AML-193 (cell line): Measurements from ENCODE around the gene LSM3.
A peak's percentile ranks its signal among the peaks of the same experiment; 100 is the strongest.
"Not testable (repeated sequence)": the region's sequence is repeated elsewhere in the genome, so short reads cannot be mapped to it uniquely, and the experiment has no call there.

Experiments used
- DNase-seq, 2 experiments: peaks; one replicate each; lab custom pipeline; 2025; lab: John Stamatoyannopoulos, UW

Gene LSM3

GRCh38 chr3:14222457-14222856, 43.8 kb downstream of the LSM3 start:
- DNase-seq: no peak

GRCh38 chr3:14222900-14223594, 44.4 kb downstream of the LSM3 start:
- DNase-seq: no peak

GRCh38 chr3:14223595-14223994, 45.0 kb downstream of the LSM3 start:
- no peak for DNase-seq

GRCh38 chr3:14224895-14225294, 46.3 kb downstream of the LSM3 start:
- no peak for DNase-seq

- peak; percentile 34 to 43 for DNase-seq
These were observed 46.8 kb downstream of the LSM3 start for GRCh38 chr3:14225421-14225820.

- DNase-seq: not testable (repeated sequence)
These were observed 47.7 kb downstream of the LSM3 start for GRCh38 chr3:14226351-14226750.

GRCh38 chr3:14227856-14228255, 49.2 kb downstream of the LSM3 start:
- no peak for DNase-seq

GRCh38 chr3:14228681-14229470, 50.3 kb downstream of the LSM3 start:
- peak; percentile 8 to 23 for DNase-seq

GRCh38 chr3:14229695-14230094, 51.1 kb downstream of the LSM3 start:
- not testable (repeated sequence) for DNase-seq

- DNase-seq: no peak
These were observed 52.1 kb downstream of the LSM3 start for GRCh38 chr3:14230729-14231128.

GRCh38 chr3:14231145-14231990, 52.8 kb downstream of the LSM3 start:
- DNase-seq: peak in 1 of 2 experiments; percentile 5

- no peak for DNase-seq
These were observed 53.4 kb downstream of the LSM3 start for GRCh38 chr3:14231998-14232501.

GRCh38 chr3:14234251-14235002, 55.8 kb downstream of the LSM3 start:
- DNase-seq: no peak

- no peak for DNase-seq
These were observed 56.6 kb downstream of the LSM3 start for GRCh38 chr3:14235003-14235911.

- DNase-seq: no peak
These were observed 57.3 kb downstream of the LSM3 start for GRCh38 chr3:14235912-14236295.

- no peak for DNase-seq
These were observed 58.3 kb downstream of the LSM3 start for GRCh38 chr3:14236902-14237301.

- DNase-seq: no peak
These were observed 58.8 kb downstream of the LSM3 start for GRCh38 chr3:14237457-14237856.

- DNase-seq: no peak
These were observed 59.7 kb downstream of the LSM3 start for GRCh38 chr3:14238356-14238755.

GRCh38 chr3:14238930-14239329, 60.3 kb downstream of the LSM3 start:
- DNase-seq: no peak

GRCh38 chr3:14239940-14240339, 61.3 kb downstream of the LSM3 start:
- no peak for DNase-seq

GRCh38 chr3:14240366-14240765, 61.7 kb downstream of the LSM3 start:
- no peak for DNase-seq
